Epithelial cell of proximal tubule (primary cell): ENCODE results near the gene TMEM154. TPM values are rescaled to one million over a fixed set of nuclear protein-coding genes. Genes with fewer than 3 reads are reported as not detected.

Source experiments
- DNase-seq: peaks from one replicate; pipeline ENCODE4 v3.0.0-alpha.2; 2011; ENCODE audit warnings: low read depth
- H3K4me3 ChIP-seq: 2 replicates; pipeline ENCODE4 v1.5.1; 2011; ENCODE audit warnings: low read depth, mild to moderate bottlenecking, low read length
- total RNA-seq: library from RNA; depleted of rRNA; stranded (reverse); fragments of >200 nt; gene quantifications from 2 replicates; pipeline ENCODE4 v1.2.3, GENCODE V29; 2015
- TF ChIP-seq, protein P1 (sequence below): conservative IDR thresholded peaks from 2 replicates; pipeline ENCODE4 v1.5.1; 2012; ENCODE audit warnings: low read depth, mild to moderate bottlenecking, low read length

The TMEM154 gene, protein sequence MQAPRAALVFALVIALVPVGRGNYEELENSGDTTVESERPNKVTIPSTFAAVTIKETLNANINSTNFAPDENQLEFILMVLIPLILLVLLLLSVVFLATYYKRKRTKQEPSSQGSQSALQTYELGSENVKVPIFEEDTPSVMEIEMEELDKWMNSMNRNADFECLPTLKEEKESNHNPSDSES
- 11.8 and 21.9 TPM in 2 replicates for total RNA-seq

DNA sequence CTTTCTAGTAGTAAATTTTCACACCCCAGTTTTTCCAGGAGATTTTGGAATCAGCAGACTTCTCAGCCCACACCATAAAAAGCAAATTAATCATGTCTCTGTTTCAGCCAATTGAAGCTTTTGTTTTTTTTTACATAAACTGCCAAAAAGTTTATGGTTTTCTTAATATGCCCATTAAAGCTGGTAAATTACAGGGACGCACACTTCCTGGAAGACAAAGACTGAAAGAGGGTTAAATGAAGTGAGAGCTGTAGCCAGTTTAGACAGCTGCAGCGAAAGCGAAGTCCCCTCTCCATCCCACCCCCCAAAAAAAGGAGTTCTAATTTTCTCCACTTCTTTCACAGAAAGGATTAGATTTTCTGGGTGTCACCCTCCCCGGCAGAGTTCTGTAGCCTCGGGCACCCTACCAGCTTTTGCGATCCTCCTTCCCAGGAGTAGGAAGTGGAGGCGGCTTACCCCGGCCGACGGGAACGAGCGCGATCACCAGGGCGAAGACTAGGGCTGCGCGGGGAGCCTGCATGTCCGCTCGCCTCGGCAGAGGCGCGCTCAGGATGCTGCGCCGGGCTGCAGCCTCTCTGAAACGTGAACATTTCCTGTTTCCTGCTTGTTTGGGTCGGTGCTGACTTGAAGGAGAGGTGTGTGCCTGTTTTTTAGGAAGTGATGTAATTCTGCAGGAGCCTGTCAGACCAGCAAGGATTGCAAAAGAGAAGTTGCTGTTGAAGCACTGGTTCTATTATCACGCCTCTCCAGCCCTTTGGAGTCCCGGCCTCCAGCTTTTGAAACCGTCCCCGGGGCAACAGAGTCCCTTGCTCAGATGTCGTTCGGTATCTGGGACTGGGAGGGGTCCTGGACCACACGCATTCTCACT lies at the start of gene TMEM154:
Gene TMEM154, minus strand, starts transcription at position 584 of the 868 bp plus-strand sequence. Its CDS starts 64 bp downstream, at position 520.
- TF ChIP-seq, protein P1, sequence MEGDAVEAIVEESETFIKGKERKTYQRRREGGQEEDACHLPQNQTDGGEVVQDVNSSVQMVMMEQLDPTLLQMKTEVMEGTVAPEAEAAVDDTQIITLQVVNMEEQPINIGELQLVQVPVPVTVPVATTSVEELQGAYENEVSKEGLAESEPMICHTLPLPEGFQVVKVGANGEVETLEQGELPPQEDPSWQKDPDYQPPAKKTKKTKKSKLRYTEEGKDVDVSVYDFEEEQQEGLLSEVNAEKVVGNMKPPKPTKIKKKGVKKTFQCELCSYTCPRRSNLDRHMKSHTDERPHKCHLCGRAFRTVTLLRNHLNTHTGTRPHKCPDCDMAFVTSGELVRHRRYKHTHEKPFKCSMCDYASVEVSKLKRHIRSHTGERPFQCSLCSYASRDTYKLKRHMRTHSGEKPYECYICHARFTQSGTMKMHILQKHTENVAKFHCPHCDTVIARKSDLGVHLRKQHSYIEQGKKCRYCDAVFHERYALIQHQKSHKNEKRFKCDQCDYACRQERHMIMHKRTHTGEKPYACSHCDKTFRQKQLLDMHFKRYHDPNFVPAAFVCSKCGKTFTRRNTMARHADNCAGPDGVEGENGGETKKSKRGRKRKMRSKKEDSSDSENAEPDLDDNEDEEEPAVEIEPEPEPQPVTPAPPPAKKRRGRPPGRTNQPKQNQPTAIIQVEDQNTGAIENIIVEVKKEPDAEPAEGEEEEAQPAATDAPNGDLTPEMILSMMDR, result no peak
- DNase-seq, result peak; percentile 51
- H3K4me3 ChIP-seq, result peak within 1 kb of the TSS; percentile 55

DNA sequence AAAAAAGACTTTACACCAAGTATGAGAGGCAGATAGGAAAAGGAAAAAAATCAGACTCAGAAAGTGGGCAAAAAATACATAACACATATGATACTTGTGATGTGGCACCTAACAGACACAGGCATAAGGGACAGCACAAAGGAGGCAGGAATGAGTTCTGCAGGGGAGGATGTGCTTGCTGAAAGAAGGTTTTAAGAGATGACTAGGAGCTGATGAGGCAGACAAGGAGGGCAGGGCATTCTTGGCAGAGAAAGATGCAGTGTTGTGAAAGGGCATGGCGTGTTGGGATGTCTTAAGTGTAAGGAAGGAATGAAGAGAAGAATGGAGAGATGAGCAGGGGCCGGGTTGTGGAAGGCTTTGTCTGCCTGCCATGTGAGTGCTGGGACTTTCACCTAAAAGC lies 49.7 kb upstream of the TMEM154 start:
- DNase-seq, result no peak

DNA sequence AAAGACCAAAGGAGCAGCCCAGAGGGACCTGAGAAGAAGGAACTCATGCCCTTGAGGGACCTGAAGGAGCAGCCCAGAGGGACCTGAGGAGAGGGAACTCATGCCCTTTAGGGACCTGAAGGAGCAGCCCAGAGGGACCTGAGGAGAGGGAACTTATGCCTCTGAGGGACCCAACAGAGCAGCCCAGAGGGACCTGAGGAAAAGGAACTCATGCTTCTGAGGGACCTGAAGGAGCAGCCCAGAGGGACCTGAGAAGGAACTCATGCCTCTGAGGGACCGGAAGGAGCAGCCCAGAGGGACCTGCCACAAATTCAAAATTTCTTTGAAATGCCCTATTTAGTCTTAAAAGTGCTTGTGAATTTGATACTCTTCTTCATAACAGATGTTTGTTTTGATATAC lies 48.5 kb upstream of the TMEM154 start:
- H3K4me3 ChIP-seq, result no peak overlapping the region
- TF ChIP-seq, protein P1, result no peak
- no peak for DNase-seq

More for the DNA sequence above, 49.7 kb upstream of the TMEM154 start:
- H3K4me3 ChIP-seq, result no peak overlapping the region
- TF ChIP-seq, protein P1, result no peak

DNA sequence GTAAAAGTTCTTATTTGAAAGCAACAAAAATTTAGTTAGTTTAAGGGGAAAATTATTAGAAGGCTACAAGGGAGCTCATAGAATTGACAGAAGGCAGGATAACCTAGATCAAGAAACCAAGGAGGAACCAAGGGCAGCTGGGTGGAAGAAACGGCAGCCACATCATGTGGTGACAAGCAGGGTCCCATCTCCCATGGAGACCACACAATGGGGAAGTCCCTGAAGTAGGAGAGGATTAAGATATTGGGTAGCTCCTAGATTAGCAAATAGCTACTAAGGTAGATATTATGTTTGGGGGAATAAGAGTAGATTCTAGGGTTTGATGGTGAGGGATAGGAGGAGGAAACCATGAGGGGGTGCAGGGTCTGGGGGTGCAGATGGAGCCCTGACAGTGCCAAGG lies 48.0 kb upstream of the TMEM154 start:
- no peak for DNase-seq
- TF ChIP-seq, protein P1, result no peak
- H3K4me3 ChIP-seq, result no peak overlapping the region

DNA sequence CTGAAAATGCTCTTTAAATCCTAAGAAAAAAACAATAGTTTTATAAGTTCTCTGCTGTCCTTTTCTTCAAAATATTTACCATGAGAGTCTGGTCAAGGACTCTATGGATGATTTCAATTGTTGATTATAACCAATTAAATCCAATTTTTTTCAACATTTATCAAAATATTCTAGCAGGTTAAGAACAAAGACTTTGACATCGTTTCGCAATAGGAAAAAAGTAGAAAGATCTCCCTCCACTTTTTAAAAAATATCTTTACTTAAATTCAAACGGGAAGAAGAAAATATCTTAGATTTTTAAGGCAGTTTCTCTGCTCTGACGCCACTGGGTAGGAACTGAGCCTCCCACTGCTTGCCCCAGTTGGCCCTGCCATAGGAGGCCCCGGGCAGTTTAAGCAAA lies 44.7 kb upstream of the TMEM154 start:
- no peak for DNase-seq
- TF ChIP-seq, protein P1, result no peak
- no peak overlapping the region for H3K4me3 ChIP-seq

DNA sequence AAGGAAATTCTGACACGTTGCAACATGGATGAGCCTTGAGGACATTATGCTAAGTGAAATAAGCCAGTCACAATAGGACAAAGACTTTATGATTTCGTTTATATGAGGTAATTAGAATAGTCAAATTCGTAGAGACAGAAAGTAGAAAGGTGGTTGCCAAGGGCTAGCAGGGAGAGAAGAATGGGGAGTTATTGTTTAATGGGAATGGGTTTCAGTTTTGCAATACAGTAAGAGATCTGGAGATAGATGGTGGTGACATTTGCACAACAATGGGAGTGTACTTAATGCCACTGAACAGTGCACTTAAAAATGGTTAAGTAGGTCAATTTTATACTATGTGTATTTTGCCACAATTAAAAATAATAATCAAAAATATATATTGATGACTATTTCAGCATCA lies 43.4 kb upstream of the TMEM154 start:
- no peak for DNase-seq
- TF ChIP-seq, protein P1, result no peak
- no peak overlapping the region for H3K4me3 ChIP-seq
